HG02763 (cell line): ENCODE measurements around the gene FOXA2.

Source experiments
- ATAC-seq: cut with Tn5 transposase; IDR thresholded peaks from one replicate; pipeline ENCODE4 v1.9.1; 2021; ENCODE audit warnings: mild to moderate bottlenecking, moderate library complexity; ENCODE audit not compliant: unreplicated experiment

The FOXA2 gene

DNA sequence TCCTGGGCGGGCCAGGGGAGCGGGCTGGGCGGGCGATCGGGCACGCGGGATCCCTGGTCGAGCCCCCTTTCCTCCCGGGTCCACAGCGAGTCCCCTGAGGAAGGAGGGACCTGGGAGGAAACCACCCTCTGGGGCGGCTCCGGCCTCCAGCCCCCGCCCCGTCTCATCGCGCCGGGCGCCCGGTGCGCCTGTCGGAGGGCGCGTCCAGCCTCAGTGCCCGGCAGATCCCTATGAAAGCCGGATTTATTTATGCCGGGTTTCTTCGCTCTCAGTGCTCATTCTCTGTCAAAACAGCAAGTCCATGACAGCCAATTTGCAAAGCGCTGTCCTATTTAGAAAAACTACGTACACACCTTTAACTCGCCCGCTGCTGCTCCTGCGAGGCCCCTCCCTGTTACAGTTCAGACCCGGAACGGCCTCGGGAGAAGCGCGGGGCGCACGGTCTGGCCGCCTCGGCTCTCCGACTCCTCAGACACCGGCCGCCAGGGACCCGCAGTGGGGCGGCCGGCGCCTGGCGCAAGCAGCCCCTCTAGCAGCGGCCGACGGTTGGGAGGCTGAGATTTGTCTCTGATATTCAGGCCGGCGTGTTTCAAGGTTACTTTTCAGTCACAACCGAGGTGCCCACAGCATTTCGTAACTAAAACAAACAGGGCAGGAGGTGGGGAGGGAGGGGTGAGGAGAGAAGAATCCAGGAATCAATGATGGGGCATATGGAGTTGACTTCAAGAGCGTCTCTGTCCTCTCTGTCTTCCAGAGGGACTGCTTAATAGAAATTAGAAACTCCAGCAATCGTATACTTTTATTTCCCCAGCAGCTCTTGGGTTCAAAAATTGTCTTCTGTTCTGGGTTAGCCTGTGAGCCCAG, 782 bp upstream of the FOXA2 start:
- no peak for ATAC-seq

DNA sequence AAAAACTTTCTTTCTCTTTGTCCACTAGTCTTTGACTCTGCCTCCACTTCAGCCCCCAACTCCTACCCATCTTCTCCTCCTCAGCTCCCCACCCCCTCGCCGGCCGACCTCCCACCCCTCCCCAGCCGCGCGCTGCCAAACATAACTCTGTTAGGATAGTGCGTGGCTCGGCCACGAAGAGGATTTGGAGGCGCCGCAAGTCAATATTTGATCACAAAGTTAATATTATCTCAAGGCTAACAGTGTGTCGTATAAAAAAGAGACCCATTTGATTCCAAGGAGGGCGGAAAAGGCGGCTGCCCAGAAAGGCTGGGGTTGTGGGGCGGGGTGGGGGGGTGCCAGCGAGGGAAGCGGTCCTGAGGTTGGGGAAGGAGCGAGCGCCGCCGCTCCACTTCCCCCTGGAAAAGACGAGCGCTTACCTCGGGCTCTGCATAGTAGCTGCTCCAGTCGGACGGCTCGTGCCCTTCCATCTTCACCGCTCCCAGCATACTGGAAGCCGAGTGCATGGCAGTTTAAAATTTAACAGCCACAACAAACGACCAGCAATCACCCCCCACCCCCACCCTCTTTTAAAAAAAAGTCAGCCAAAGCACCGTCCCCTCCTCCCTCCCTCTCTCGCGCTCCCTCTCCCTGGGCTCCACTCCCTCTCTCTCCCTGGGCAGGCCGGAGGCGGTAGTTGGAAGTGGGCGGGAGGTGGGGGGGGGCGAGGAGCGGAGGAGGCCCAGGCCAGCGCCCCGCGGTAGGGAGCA, 425 bp downstream of the FOXA2 start:
- ATAC-seq, result no peak

DNA sequence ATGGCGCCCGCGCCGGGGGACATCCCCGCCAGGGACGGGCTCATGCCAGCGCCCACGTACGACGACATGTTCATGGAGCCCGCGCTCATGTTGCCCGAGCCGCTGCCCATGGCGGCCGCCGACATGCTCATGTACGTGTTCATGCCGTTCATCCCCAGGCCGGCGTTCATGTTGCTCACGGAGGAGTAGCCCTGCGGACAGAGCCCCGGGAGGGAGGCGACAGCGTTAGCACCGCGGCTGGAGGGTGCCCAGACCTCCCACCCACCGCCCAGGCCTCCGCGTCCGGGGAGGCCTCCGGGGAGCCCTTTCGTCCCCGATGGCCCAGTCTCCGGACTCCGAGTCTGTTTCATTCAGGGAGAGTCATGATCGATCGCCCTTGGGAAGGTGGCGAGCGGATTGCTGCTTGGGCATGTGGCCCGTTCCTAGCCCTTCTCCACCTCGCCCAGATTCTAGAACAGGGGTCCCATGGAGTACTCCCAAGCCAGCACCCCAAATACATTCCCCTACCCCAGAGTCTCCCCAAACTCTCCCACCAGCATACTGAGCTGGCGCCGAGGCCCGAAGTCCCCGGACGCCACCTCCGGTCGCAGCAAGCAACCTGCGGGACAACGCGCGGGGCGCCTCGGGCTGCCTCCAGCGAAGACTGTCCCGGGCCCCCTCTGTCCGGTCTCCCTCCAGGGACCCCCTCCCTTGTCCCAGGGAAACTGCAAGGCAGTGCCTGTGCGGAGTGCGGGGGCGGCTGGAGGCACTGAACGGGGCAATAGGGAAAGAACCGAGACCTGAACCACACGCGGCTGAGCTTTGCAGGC, 1.2 kb downstream of the FOXA2 start:
- no peak for ATAC-seq

DNA sequence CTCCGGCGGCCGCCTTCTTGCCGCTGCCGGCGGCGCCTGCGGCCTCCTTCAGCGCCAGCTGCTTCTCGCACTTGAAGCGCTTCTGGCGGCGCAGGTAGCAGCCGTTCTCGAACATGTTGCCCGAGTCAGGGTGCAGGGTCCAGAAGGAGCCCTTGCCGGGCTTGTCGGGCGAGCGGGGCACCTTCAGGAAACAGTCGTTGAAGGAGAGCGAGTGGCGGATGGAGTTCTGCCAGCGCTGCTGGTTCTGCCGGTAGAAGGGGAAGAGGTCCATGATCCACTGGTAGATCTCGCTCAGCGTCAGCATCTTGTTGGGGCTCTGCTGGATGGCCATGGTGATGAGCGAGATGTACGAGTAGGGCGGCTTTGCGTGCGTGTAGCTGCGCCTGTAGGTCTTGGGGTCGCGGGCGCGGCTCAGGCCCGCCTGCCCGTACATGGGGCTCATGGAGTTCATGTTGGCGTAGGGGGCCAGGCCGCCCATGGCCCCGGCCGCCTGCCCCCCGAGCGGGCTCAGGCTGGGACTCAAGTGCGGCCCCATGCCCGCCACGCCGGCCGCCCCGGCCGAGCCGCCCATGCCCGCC, 1.9 kb downstream of the FOXA2 start:
- ATAC-seq, result no peak

DNA sequence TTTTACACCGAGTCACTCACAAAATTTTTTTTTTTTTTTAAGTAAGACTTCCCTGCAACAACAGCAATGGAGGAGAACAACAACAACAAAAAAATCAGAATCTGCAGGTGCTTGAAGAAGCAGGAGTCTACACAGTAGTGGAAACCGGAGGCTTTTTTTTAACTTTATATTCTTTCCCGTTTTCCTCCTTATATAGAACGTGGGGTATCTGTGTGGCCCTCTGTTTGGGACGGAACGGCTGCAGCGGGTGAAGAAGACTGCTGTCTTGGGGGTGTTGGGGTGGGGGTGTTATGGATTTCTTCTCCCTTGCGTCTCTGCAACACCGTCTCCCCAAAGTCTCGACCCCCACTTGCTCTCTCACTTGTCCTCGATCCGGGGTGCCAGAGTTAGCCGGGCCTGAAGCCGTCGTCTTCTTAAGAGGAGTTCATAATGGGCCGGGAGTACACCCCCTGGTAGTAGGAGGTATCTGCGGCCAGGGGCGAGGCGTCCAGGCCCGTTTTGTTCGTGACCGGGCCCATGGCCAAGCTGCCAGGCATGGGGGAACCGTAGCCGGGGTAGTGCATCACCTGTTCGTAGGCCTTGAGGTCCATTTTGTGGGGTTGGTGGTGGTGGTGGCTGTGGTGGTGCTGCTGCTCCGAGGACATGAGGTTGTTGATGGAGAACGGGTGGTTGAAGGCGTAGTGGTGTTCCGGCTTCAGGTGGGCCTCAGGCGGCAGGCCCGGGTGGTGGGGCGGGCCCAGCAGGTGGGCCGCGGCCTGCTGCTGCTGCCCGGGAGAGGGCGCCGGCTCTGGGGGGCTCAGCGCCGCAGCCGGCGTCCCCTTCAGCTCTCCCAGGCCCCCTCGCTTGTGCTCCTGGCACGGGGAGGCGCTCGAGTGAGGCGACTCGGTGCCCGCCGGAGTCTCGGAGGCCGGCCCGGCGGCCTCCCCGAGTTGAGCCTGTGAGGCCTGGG, 2.7 kb downstream of the FOXA2 start:
- no peak for ATAC-seq

DNA sequence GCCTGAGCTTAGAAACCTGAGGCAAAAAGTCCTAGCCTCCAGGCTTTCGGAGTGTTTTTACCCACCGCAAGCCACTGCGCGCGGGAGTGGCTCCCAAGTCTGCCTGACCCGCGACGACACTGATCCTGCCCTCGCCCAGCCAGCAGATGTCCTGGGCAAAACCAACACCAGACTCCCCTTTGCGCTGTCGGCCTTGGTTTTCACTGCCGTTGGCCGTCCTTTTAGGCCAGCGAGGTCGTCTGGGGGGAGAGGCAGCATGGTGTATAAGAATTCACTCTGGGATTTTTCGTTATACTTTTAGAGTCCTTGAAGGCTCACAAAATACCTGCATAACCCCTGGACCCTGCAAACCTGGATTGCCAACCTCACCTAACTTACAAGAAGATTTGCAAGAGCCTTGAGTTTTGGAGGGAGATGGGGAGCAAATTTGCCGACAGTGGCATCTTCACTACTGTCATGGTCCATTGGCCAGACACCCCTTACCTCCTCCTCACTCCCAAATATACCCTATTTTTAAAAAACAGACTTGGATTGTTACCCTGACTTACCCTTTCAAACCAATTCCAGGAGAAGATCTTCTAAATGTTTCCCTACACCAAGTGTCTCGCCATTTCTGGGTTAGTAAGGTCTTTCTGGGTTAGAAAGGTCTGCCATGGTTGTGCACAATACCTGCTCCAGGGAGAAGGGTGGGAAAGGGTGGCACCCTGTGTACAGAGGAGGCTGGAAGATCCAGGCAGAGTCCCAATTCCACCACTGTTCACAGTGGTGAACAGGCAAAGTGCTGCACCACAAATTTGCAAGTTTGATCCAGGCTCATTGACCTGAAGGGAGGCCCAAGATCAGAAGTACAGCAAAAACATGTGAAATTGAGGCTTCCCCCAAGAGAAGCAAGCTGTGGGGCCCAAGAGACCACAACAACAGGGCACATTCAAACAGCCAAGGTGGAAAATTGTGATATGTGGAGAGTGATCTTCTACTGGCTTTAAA, 4.4 kb downstream of the FOXA2 start:
- ATAC-seq, result no peak

DNA sequence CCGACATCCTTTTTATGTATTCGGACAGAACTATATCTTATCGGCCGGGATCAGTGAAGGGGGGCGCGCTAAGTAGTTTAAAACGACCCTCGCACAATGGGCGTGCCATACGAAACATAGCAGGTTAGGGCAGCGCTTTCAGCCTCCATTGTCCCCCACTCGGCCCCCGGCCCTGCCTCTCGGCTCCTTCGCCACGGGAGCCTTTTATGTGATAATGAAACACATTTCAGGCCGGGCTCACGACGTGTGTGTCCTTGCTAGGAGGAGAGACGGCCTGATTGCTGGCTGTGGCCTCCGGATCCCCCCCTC, 5.3 kb downstream of the FOXA2 start:
- ATAC-seq, result no peak

DNA sequence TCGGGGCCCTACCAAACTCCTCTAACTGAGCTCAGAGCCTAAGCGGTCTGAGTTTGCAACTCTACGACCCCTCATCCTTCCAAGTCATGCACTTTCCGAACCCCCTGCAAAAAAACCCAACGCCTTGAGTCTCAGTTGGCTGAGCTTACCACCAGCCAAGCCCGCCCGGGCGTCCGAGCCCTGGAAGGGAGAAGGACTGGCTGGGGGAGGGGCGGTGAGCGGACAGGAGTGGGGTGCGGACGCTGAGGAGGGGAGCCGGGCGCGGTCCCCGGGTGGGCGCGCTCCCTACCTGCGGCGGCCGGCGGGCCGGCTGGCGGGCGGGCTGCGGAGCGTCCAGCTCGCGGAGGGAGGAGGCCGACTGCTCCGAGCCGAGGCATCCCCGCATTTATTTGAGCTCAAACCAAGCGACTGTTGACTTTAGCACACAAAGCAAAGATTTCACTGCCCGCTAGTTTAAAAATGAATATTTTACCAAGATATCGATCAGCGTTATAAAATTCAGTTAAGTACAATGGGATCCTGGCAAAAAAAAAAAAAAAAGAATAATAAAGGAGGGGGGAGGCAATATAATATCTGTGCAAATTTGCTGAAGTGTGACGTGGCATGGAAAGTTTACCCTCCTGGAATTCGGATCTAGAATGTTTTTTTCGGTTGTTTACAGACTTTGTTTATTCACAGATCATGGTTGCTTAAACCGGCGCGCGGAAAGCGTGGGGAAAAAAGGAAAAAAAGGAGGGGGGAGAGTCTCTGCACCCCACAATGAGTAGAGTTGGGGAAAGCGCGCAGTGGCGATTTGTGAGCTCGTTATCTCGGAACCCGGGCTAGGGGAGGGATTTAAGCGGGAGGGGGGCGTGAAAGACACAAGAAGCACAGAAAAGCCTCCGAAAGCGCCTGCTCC, 5.9 kb downstream of the FOXA2 start:
- no peak for ATAC-seq

DNA sequence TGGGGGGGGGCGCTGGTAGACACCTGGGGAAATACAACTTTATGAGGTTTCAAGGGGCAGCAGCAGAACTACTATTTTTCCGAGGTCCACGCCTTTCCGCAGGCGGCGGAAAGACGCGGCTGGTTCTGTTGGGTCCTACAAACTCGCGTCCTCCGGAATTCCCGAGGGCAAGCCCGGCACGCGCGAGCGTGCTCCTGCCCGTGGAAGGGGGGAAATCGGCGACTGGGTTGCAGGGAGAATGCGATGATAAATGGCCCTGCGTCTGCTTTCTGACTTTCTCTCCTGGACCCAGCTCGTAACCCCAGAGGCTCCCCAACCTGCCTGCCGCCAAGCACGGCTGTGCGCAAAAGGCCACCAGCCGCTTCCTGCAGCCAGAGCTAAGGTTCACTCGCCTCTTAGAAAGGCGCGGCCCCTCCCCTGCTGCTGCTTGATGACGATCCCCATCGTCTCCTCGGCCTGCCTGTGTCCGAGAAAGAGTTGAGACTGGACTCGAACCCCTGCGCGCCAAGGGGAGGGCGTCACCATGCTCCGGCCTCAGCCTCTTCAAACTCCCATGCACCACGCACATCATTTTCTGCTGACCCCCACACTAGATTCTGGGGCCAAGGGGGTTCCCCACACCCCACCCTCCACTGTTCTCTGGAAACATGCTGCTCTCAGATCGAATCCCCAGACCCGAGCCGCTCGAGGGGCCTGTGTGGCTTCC, 6.7 kb downstream of the FOXA2 start:
- ATAC-seq, result no peak

DNA sequence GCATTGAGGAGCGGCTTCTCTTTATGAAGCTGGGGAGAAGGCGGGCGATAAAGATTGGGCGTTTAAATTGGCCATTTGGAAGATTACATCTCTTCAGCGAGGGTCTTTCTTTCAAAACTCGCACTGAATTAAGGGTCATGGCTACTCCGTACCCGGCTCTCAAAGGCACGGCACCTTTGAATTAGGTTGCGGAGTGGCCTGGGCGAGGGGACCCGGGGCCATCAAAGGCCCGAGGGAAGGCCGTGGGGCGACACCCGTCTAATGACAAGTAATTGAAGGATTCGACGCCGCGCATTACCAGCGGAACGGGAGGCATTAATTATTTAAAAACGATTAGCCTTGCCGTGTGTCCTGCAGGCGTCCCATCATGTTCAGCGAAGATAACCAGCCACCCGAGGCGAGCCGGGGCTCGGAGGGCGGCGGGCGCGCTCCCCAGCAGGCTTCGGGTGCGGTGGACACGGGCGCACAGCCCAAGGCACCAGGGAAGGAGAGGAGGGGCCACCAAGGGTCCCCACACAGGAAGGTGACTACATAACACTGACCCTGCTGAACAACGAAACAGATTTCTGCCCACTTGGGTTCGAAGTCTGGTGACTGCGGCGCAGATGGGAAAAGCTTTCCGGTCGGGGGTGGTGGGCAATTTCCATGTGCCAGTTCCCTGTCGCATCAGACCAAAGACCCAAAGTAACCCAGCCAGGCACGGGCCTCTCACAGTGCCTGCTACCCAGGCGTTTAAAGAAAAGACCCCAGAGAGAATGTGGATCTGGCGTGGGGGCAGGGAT, 7.4 kb downstream of the FOXA2 start:
- no peak for ATAC-seq

DNA sequence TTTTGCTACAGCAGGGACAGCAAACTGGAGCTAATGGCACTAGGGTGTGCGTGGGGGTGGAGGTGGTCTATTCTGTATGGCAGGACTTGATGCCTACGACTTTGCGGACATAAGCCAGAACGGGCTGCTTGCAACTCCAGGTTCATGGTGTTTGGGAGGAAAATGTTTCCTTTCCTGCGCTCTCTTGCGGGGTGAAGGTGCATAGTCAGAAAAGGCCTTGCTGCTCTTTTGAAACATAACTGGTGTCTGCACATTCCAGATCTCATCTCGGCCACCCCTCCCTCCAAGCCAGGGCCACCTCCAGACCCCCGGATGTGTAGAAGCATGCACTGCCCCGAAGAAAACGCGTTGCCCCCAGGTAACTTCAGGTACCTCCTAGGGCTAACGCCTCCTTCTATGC, 8.1 kb downstream of the FOXA2 start:
- ATAC-seq, result no peak

DNA sequence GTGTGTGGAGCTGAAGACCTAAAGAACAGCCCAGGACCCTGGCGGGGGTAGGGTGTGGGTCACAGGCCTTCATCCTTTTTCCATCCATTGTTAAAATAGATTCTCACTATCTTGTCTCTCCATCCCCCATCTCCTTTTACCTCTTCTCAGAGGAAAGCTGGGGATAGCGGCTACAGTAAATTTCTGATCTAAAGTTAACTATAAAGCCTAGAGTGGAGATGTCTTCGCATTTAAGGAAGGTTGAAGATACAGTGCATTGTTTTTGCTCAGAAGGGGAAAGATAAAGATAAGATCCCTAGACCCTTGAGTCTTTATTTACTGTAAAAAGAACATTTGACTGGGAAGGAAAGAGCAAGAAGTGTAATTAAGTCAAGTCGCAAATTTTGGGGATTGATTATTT, 8.6 kb downstream of the FOXA2 start:
- no peak for ATAC-seq

DNA sequence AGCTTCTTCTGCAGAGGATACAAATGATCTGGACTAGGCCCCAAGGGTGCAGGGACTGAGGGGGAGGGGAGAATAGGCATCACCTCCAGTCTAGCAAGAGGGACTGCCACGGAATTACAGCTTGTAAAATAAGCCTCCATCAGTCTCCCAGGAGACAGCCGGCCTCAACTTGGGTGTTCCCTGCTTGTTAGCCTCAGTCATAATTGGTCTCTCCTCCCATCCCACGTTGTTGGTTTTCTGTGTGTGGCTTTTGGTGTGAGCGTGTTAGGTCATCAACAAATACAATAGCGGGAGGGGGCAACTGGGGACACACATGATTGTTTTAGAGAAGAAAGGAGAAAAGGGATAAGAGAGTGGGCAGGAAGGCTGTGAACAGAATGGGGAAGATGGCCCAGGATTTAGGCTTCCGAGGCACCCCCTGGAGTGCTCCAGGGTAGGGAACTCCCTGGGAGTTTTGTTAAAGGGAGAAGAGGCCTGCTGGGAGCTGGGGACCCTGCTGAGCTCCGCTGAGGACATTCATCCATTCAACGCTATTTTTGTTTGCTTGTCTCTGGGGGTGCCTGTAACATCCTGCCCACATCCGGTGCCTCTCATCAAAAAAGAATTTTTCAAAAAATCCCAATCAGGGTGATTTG, 9.2 kb downstream of the FOXA2 start:
- no peak for ATAC-seq

DNA sequence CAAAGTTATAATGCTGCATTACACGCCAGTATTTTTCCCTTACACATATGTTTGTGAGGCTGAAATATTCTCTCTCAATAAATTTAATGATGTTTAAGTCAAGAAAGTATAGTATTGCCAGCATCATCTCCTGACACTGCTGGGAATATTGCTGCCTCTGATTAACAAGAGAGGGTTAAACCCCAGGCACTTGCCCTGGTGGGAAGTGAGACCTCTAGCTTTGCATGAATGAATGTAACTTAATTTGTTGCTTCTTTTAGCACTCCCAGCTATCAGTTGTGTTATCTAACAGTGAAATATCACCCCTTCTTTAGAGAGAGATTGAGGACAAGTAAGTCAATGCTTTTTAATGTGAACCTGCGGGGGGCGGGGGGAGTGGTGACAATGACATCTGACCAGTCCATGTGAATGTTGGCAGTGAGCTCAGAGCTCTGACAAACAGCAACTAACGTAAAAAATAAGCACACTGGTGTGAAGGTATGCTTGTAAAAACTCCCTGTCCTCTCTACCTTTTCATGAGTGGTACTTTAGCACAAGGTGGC, 9.8 kb downstream of the FOXA2 start:
- no peak for ATAC-seq

DNA sequence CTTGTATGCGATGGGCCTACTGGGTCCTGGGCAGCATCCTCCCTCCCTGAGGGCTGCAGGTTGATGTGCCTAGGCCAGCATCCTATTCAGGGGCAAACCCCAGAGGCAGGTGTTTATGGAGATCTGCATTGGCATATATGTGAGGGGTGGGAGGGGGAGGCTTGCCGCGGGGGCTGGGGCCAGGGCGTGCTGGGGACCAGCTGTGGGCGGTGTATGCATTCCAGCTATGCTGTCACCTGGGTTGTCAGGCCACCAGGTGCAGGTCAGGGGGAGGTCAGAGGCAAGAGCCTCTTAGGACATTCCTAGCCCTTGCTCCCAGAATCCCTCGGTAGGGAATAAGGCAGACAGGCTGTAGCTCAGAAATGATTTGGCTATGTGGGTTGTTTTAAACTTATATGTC, 11.9 kb downstream of the FOXA2 start:
- no peak for ATAC-seq

DNA sequence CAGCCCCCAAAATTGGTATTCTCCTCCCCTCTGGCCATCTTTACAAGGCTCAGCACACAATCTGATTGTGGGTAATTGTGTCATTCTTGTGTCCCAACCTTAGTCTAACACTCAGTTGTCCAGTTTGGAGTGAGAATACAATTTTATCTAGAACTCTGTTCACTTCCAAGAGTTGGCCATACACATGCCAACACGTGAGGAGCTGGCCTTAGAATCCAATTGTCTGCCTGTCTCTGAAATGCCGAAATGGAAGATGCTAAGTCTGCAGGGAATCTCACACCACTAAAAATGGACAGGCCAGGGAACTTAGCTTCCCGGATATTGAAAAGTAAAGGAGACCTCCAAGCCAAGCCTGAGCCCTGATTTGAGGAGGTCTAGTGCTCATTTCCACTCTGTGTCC, 12.3 kb downstream of the FOXA2 start:
- no peak for ATAC-seq
